ENCODE results near the gene ZNF442.
"Not testable (repeated sequence)": the region's sequence is repeated elsewhere in the genome, so short reads cannot be mapped to it uniquely, and the experiment has no call there.

Gene ZNF442

DNA sequence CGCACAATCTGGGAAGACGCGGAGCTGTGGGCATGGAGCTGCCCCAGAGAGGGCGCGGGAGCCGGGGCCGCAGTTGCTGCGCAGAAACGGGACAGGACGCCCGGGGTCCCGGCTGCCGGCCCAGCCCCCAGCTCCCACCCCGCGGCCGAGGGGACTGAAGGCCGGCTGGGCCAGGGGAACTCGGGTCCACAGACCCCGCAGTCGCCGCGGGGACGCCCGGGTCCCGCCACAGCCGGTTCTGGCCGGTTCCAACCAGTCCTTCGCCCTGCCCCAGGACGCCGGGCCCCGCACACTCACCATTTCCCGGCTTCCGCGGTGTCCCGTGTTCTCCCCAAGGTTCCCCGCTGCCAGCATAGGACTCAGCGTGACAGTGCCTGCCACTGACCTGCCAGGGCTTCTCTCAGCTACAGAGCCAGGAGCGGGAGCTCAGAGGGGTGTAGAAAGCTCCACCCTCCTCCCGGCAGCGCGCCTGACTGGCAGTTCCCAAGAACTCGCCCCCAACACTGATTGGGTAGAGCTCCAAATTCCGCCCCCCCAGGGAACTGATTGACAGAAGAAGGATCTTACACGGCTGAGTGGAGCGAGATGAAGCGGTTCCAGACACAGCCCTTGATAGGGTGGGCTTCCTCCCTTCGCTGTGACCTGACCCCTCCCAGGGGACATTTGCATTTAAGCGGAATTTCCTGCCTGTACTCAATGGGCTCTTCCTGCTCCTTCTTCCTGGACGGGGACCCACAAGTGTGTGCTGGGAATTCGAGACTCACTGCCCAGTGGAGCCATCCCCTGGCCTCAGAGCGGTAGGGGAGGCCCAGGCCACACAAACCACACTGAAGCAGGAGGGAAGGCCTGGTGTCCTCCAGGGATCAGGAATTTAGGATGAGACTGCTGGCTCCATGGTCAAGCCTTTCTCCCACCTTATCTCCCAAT is at the start of gene ZNF442:
TSS of gene ZNF442 (minus strand) at position 448 of the 927 bp plus-strand sequence. CDS start 2,052 bp downstream, outside the sequence.
- DNase-seq (ENCODE audit: insufficient read length, low spot score) (peak; percentile 98), FAIRE-seq (peak; percentile 93)

DNA sequence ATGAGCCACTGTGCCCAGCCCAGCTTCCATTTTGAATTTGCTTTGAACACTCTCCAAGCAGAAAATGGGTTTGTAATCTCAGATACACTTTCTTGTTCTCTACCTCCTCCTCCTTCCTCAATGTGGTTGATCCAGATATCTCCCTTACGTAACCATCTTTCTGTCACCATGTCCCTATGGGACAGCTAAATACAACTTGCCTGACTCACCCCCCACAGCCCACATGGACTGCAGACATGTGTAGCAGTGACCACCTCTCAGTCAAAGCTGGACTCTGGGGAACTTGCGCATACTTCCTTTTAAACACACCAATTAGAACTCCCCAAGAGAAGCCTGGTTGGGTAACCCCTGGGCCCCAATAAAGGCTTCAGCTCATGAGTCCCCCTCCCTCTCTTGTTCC is 46.4 kb upstream of the ZNF442 start:
- no peak for FAIRE-seq
- DNase-seq (ENCODE audit: insufficient read length, low spot score) = no peak

DNA sequence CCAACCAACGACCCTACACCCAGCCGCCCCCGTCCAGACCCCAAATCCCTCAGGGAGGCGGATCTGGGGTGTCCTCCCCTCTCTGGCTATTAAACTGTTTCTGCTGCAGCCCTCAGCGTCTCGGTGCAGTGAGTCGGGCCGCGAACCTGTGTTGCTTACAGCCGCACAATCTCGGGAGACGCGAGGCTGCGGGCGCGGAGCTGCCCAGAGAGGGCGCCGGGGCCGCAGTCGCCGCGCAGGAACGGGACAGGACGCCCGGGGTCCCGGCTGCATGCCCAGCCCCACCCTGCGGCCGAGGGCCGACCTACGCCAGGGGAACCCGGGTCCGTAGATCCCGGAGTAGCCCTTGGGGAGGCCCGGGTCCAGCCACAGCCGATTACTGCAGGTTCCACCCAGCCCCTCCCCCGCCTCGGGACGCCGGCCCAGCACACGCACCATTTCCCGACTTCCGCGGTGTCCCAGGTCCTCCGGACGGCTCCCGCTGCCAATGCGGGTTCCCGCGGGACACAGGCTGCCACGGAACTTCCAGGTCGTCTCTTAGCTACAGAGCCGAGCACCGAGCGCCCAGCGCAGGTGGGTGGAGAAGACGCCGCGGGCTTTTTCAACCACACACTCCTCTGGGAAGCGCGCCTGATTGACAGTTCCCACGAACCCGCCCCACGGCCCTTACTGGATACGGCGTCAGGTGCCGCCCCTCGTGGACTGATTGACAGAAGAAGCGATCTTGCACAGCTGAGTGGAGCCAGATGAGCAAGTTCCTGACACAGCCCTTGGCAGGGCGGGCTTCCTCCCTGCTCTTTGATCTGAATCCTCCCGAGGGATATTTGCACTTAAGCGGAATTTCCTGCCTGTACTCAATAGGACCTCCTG is 35.4 kb upstream of the ZNF442 start, which contains the start of gene ZNF799:
TSS of gene ZNF799 (minus strand) at position 639 of the 870 bp plus-strand sequence. CDS start at position 438, 201 bp downstream.
- DNase-seq (ENCODE audit: insufficient read length, low spot score) = peak; percentile 88
- peak; percentile 60 for FAIRE-seq

DNA sequence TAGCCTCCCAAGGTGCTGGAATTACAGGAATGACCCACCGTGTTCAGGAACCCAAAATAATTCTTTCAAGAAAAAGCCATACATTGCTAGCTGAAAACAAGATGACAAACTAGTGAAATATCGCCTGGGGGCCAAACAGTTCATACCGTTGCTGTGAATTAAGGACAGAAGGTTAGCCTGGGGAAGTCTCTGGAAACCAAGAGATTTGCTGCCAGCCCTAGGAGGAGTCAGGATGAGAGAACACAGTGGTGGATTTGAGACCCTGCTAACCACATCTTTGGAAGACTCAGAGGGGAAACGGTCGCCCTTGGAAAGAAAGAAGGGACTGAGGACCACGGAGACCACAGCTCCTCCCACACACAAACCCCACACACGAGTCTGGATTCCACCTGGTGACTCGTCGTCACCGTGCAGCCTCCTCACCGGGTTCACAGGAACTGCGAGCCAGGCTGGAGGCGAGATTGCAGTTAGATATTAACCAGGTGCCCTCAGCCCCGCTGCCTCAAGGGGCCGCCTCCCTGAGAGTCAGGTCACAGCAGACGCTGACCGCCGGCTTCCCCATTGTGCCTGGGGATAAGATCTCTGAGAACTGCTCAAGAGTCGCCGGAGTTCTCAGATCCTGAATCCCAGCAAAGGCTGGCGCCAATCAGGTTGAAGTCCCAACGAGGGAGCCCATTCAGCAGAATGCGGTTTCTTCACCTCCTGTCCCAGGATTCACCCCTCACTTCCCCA is 34.6 kb upstream of the ZNF442 start:
- DNase-seq (ENCODE audit: insufficient read length, low spot score) = not testable (repeated sequence)
- FAIRE-seq = peak; percentile 49

DNA sequence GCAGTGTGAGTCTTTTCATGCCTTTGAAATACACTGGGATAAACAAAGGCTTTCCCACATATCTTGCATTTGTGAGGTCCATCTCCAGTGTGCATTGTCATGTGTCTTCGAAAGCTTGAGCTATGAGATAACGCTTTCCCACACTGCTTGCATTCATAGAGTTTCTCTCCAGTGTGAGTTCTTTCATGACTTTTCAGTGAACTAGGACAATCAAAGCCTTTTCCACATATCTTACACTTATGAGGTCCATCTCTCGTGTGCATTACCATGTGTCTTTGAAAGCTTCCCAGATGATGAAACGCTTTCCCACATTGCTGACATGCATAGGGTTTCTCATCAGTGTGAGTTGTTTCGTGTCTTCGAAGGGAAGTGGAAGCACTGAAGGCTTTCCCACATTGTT is 25.7 kb upstream of the ZNF442 start:
- FAIRE-seq; DNase-seq (ENCODE audit: insufficient read length, low spot score): not testable (repeated sequence)

DNA sequence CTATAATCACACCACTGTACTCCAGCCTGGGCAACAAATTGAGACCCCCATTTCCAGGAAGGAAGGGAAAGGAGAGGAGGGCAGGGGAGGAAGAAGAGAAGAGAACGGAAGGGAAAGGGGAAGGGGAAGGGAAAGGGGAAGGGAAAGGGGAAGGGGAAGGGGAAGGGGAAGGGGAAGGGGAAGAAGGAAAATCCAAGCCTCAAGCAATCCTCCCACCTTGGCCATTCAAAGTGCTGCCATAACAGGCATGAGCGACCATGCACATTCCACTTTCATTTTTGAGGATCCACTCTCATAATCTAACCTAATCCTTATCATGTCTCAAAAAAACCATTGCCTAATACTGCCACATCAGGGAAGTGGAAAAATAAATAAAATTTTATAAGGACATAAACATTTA is 20.9 kb upstream of the ZNF442 start:
- not testable (repeated sequence) for DNase-seq (ENCODE audit: insufficient read length, low spot score); FAIRE-seq

DNA sequence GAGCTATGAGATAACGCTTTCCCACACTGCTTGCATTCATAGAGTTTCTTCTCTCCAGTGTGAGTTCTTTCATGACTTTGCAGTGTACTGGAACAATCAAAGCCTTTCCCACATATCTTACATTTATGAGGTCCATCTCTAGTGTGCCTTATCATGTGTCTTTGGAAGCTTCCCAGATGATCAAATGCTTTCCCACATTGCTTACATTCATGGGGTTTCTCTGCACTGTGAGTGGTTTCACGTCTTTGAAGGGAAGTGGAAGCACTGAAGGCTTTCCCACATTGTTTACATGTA is 14.9 kb upstream of the ZNF442 start:
- DNase-seq (ENCODE audit: insufficient read length, low spot score) (no peak), FAIRE-seq (no peak)

DNA sequence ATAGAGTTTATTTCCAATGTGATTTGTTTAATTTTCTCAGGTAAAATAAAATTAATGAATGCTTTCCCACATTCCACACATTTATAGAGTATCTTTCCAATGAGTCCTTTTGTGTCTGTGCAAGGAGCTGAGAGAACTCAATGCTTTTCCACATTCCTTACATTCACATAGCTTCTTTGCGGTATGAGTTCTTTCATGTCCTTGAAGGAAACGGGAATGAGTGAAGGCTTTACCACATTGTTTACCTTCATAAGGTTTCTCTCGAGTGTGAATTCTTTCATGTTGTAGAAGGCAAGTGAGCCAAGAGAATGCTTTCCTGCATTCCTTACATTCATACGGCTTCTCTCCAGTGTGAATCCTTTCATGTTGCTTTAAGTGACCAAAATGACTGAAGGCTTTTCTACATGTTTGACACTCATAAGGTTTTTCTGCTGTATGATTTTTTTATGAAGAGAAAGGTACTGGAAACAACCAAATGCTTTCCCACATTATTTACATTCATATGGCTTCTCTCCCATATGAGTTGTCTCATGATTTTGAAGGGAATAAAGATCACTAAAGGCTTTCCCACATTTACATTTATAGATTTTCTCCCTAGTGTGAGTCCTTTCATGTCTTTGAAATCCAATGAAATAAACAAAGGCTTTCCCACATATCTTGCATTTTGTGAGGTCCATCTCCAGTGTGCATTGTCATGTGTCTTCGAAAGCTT is 14.4 kb upstream of the ZNF442 start:
- FAIRE-seq (no peak), DNase-seq (ENCODE audit: insufficient read length, low spot score) (no peak)

DNA sequence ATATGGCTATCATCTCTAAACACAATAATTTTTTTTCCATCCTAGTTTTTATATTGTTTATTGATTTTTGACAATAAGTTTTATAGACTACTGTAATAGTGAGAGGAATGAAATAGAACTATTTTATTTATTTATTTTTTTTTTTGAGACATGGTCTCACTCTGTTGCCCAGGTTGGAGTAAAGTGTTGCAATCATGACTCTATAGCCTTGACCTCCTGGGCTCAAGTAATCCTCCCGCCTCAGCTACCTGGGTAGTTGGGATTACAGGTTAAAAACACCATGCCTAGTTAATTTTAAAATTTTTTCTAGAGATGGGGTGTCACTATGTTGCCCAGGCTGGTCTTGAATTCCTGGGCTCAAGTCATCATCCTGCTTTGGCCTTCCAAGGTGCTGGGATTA is 8.5 kb upstream of the ZNF442 start:
- FAIRE-seq (no peak), DNase-seq (ENCODE audit: insufficient read length, low spot score) (no peak)

DNA sequence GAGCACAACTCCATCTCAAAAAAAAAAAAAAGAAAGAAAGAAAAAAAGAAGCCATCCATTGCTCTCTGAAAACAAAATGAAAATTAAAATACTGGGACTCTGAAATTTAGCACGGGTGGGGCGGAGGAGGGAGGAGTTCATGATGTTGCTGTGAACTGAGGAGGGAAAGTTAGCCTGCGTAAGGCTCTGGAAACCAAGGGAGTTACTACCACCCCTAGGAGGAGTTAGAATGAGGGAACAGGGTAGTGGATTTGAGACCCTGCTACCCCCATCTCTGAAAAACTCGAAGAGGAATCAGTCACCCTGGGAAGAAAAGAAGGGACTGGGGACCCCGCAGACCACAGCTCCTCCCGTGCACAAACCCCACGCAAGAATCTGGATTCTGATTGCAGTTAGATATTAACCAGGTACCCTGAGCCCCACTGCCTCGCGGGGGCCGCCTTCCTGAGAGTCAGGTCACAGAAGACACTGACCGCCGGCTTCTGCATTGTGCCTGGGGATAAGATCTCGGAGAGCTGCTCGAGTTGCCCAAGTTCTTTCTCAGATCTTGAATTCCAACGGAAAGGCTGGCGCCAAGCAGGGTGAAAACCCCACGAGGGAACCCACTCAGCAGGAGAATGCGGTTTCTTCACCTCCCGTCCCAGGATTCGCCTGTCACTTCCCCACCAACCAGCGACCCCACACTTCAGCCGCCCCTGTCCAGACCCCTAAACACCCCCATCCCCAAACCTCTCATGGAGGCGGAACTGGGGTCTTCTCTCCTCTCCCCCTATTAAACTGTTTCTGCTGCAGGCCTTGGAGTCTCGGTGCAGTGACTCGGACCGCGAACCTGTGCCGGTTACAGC is 870 bp downstream of the ZNF442 start:
- DNase-seq (ENCODE audit: insufficient read length, low spot score) = peak; percentile 34
- FAIRE-seq = no peak

DNA sequence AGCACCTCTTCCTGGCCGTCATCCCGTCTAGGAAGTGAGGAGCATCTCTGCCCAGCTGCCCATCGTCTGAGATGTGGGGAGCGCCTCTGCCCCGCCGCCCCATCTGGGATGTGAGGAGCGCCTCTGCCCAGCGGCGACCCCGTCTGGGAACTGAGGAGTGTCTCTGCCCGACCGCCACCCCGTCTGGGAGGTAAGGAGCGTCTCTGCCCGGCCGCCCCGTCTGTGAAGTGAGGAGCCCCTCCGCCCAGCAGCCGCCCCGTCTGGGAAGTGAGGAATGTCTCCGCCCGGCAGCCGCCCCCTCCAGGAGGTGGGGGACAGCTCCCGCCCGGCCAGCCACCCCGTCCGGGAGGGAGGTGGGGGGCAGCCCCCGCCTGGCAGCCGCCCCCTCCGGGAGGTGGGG is 3.2 kb downstream of the ZNF442 start:
- not testable (repeated sequence) for FAIRE-seq

DNA sequence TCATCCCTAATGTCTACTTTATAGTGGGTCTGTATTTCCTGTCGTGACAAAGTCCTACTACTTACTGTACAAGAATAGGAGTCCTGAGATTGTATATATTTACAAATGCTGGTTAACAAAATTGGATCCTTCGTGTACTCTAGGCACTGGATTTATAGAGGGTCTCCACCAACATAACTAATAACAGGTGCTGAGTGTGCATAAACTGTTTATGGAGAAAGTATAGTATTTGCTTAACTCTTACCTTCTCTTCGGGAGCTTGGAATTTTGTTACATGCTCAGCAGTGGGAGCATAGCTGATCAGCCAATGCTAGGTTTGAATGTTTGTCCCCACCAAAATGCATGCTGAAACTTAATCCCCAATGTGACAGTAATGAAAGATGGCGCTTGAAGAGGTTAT is 12.1 kb downstream of the ZNF442 start:
- FAIRE-seq = no peak
- no peak for DNase-seq (ENCODE audit: insufficient read length, low spot score)

More for the DNA sequence above, 3.2 kb downstream of the ZNF442 start:
- DNase-seq (ENCODE audit: insufficient read length, low spot score) = not testable (repeated sequence)

DNA sequence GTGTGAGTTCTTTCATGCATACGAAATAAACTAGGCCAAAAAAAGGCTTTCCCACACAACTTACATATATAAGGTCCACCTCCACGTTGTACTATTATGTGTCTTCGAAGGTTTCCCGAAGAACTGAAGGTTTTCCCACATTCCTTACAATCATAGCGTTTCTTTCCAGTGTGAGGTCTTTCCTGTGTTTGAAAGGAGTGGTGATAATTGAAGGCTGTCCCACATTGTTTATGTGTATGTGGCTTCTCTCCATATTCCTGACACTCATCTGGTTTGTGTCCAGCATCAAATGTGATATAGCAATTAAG is 14.6 kb downstream of the ZNF442 start:
- no peak for FAIRE-seq
- DNase-seq (ENCODE audit: insufficient read length, low spot score) = no peak

DNA sequence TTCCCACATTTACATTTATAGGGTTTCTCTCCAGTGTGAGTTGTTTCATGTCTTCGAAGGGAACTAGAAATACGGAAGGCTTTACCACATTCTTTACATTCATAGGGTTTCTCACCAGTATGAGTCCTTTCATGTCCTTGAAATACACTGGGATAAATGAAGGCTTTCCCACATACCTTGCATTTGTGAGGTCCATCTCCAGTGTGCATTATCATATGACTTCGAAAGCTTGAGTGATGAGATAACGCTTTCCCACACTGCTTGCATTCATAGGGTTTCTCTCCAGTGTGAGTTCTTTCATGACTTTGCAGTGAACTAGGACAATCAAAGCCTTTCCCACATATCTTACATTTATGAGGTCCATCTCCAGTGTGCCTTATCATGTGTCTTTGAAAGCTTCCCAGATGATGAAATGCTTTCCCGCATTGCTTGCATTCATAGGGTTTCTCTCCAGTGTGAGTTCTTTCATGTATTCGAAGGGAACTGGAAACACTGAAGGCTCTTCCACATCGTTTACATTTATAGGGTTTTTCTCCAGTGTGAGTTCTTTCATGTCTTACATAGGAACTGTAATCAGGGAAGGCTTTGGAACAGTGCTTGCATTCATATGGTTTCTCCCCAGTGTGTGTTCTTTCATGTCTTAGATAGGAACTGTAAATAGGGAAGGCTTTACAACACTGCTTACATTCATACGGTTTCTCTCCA is 15.1 kb downstream of the ZNF442 start:
- no peak for DNase-seq (ENCODE audit: insufficient read length, low spot score)
- FAIRE-seq = no peak

DNA sequence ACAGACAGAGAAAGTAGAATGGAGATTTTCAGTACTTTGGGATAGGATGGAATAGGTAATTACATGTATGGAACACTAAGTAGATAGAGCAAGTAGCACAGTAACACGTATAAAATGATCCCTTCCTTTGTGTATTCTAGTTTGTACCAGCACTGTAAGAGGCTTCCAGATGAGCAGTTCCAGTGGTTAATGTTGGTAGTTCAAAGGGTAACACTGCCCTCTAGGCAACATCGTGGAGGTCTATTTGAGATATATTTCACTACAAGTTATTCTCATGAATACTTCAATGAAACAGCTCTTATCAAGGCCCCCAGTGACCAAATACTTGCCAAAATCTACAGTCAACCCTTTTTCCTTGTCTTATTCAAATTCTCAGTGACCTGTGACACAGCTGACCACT is 18.6 kb downstream of the ZNF442 start:
- no peak for FAIRE-seq
- no peak for DNase-seq (ENCODE audit: insufficient read length, low spot score)

DNA sequence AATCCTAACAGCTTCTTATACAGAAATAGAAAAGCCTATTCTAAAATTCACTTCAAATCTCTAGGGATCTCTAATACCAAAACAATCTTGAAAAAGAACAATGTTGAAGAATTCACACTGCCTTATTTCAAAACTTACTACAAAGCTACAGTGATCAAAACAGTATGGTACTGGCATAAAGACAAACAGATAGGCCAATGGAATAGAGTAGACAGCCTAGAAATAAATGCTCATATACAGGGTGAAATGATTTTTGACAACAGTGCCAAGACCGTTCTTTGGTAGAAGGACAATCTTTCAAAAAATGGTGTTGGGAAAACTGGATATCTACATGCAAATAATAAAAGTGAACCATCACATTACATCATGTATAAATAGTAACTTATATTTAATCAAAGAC is 20.3 kb downstream of the ZNF442 start:
- DNase-seq (ENCODE audit: insufficient read length, low spot score) = no peak
- FAIRE-seq = no peak

DNA sequence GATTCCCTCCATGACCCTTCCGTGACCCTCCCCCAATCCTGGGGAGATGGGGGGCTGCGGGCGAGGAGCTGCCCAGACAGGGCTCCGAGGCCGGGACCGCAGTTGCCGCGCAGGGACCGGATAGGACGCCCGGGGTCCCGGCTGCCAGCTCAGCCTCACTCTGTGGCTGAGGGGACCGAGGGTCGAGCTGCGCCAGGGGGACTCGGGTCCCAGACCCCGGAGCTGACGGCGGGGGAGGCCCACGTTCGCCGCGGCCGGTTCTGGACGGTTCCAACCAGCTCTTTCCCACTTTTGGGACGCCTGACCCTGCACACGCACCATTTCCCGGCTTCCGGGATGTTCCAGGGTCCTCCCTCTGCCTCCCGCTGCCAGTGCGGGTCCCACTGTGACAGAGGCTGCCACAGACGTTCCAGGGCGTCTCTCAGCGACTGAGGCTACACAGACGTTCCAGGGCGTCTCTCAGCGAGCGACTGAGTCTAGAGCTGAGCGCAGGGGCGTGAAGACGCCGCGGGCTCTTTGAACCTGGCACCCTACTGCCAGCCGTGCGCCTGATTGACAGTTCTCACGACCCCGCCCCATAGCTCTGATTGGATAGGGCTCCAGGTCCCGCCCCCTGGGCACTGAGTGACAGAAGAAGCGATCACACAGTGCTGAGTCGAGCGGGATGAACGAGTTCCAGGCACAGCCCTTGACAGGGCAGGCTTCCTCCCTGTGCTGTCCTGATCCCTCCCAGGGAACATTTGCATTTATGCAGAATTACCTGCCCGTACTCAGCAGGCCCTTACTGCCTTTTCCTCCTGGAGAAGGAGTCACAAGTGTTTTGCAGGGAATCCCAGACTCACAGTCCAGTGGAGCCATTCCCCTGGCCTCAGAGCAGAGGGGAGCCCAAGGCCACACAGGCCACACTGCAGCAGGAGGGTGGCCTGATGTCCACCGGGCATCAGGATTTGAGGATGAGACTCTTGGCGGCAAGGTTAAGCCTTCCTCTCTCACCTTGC is 32.0 kb downstream of the ZNF442 start, which contains the start of gene ZNF563:
TSS of gene ZNF563 (minus strand) at position 472 of the 998 bp plus-strand sequence. CDS start at position 321, 151 bp downstream.
- peak; percentile 97 for DNase-seq (ENCODE audit: insufficient read length, low spot score)
- FAIRE-seq = peak; percentile 88

Data from HTR-8/SVneo (cell line).